Left lung (tissue), 10 donors: ENCODE results near the gene RNF5. TPM values are rescaled to one million over a fixed set of nuclear protein-coding genes. Genes with fewer than 3 reads are reported as not detected.

Experiments used
- ATAC-seq: fragments of 200-7000 bp; cut with Tn5 transposase; one replicate; pipeline ENCODE4 v1.9.1; 2020; ENCODE audit warnings: moderate library complexity
- DNase-seq, 4 donors: peaks; one replicate each; pipeline ENCODE4 v3.0.0-alpha.2; 2013 to 2020
- H3K27ac ChIP-seq, 2 donors: fragments of 200-600 bp; sonication (generic) in 1 of 2; one replicate each; pipeline versions ENCODE4 v1.5.0 to v1.8.0; 2020 to 2021
- H3K27me3 ChIP-seq, 2 donors: fragments of 200-600 bp; sonication (generic) in 1 of 2; one replicate each; pipeline versions ENCODE4 v1.5.0 to v1.8.0; 2020 to 2021
- H3K36me3 ChIP-seq, 2 donors: fragments of 200-600 bp; sonication (generic) in 1 of 2; one replicate each; pipeline versions ENCODE4 v1.5.0 to v1.8.0; 2020 to 2021
- H3K4me1 ChIP-seq, 2 donors: fragments of 200-600 bp; one replicate each; pipeline ENCODE4 v1.8.0; 2021
- H3K4me3 ChIP-seq, 2 donors: fragments of 200-600 bp; sonication (generic) in 1 of 2; one replicate each; pipeline versions ENCODE4 v1.5.0 to v1.8.0; 2020 to 2021; ENCODE audit warnings: mild to moderate bottlenecking in 1 of 2
- H3K9me3 ChIP-seq, 2 donors: fragments of 200-600 bp; sonication (generic) in 1 of 2; one replicate each; pipeline versions ENCODE4 v1.5.0 to v1.8.0; 2020 to 2021
- intact Hi-C, 2 donors: fragments of 100-400 bp; cut with DNase I; formaldehyde crosslinking; loops; one replicate each; pipeline versions ENCODE4 v1.11.2 to v1.14.2; 2022
- polyA plus RNA-seq, 6 donors: library from polyadenylated mRNA; unstranded; fragments of 120-200 nt; gene quantifications; one replicate each; pipeline ENCODE4 v1.2.1, GENCODE V29; 2013; ENCODE audit not compliant: insufficient read length in 6 of 6
- total RNA-seq, 2 donors: library from RNA; stranded (reverse); fragmentation: NEBNext Ultra II Directional; extraction: Animal tissue kit (Norgen Biotek cat#: 25700); gene quantifications; one replicate each; pipeline ENCODE4 v1.2.1, GENCODE V29; 2021
- TF ChIP-seq, protein P1 (sequence below), 2 donors: fragments of 200-600 bp; sonication (generic) in 1 of 2; IDR thresholded peaks; one replicate each; pipeline versions ENCODE4 v1.5.0 to v1.8.0; 2021; ENCODE audit warnings: antibody characterized with exemption in 2 of 2
- donor health status: DM: no; HTN: yes; CAD: no.
- donor health status: DM: no; HTN: no; CAD: no.

RNF5 gene
- total and polyA plus RNA-seq, 8 donors, result 43.9 to 81.5 (median 68.2) TPM

DNA sequence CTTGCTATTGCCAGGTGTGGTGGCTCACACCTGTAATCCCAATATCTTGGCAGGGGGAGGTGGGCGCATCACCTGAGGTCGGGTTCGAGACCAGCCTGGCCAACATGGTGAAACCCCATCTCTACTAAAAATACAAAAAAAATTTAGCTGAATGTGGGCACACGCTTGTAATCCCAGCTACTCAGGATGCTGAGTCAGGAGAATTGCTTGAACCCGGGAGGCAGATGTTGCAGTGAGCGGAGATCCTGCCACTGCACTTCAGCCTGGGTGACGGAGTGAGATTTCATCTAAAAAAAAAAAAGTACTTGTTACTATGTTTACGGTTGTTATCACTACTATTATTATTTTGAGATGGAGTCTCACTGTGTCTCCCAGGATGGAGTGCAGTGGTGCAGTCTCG, 21.3 kb upstream of the RNF5 start:
- peaks cover 0 to 14% of the 10 kb centered on the region in 2 donors for H3K36me3 ChIP-seq
- TF ChIP-seq, protein P1, sequence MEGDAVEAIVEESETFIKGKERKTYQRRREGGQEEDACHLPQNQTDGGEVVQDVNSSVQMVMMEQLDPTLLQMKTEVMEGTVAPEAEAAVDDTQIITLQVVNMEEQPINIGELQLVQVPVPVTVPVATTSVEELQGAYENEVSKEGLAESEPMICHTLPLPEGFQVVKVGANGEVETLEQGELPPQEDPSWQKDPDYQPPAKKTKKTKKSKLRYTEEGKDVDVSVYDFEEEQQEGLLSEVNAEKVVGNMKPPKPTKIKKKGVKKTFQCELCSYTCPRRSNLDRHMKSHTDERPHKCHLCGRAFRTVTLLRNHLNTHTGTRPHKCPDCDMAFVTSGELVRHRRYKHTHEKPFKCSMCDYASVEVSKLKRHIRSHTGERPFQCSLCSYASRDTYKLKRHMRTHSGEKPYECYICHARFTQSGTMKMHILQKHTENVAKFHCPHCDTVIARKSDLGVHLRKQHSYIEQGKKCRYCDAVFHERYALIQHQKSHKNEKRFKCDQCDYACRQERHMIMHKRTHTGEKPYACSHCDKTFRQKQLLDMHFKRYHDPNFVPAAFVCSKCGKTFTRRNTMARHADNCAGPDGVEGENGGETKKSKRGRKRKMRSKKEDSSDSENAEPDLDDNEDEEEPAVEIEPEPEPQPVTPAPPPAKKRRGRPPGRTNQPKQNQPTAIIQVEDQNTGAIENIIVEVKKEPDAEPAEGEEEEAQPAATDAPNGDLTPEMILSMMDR (IDR thresholded peaks at IDR 0.05), result no peak
- peaks cover 15 to 34% of the 10 kb centered on the region in 2 donors for H3K4me1 ChIP-seq
- no peak overlapping the region for H3K4me3 ChIP-seq
- no peak overlapping the region for H3K27ac ChIP-seq
- intact Hi-C loops, result no loop called here
- no peak for DNase-seq
- ATAC-seq, result no peak
- H3K9me3 ChIP-seq, result no peaks in the 10 kb centered on the region
- peaks cover 7 to 54% of the 10 kb centered on the region in 2 donors for H3K27me3 ChIP-seq

DNA sequence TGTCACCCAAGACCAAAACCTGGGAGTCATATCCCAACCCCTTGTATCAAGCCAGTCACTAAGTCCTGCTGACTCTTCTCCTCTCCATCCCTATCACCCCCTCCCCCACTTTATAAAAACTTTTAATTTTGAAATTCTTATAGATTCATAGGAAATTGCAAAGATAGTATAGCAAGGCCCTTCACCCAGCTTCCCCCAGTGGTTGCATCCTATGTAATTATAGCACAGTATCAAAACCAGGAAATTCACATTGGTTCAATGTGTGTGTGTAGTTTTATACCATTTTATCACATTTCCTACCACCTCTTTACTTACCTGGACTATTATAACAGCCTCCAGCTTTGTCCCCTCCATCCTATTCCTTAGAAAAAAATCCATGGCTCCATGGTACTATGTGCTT, 20.2 kb upstream of the RNF5 start:
- ATAC-seq, result no peak
- peaks cover 0 to 14% of the 10 kb centered on the region in 2 donors for H3K36me3 ChIP-seq
- no peak overlapping the region for H3K27ac ChIP-seq
- H3K4me1 ChIP-seq, result peaks cover 10 to 23% of the 10 kb centered on the region in 2 donors
- intact Hi-C loops, result no loop called here
- DNase-seq, result no peak
- H3K27me3 ChIP-seq, result peaks cover 3 to 43% of the 10 kb centered on the region in 2 donors
- no peak overlapping the region for H3K4me3 ChIP-seq
- H3K9me3 ChIP-seq, result no peaks in the 10 kb centered on the region
- TF ChIP-seq, protein P1 (IDR thresholded peaks at IDR 0.05), result no peak

DNA sequence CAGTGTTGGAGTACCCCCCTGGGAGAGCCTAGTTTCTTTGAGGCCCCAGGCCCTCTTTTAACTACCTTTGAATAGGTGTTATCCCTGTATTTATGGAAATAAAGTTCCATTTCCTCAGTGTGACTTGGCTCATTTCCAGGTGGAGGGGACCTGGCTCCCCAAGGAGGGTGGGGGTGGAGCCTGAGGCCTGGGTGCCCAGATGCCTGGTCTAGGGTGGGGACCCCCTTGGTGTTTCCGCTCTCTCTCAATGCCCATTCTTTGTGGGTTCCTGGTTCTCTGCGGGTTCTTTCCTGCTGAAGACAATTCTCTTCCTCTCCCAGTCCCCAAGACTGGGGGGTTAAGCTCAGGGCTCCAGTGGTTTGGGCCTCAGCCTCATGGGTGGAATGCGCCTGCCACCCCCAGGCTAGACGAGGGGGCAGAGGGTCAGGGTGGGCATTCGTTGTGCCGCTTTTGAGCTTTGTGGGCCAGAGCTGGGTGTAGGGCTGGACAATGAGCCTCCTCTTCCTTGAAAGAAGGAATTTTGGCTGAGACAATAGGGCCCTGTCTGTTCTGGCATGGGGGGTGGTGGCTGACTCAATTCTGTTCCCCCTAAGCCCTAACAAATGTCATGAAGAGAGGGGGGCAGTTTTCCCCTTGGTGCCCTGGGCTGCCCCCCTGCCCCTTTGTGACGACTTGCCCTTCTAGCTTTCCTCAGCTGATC, 14.5 kb upstream of the RNF5 start:
- DNase-seq (peak in 1 of 4 donors; percentile 29), ATAC-seq (no peak)
- Histone ChIP-seq H3K9me3 (no peaks in the 10 kb centered on the region), H3K4me1 (no peaks in the 10 kb centered on the region), H3K27me3 (peaks cover 0 to 9% of the 10 kb centered on the region in 2 donors), H3K36me3 (peaks cover 0 to 26% of the 10 kb centered on the region in 2 donors), H3K4me3 (no peak overlapping the region), H3K27ac (peak overlapping the region; percentile 51 to 57)
- TF ChIP-seq, protein P1 (IDR thresholded peaks at IDR 0.05), result no peak
- intact Hi-C loops, result no loop called here

DNA sequence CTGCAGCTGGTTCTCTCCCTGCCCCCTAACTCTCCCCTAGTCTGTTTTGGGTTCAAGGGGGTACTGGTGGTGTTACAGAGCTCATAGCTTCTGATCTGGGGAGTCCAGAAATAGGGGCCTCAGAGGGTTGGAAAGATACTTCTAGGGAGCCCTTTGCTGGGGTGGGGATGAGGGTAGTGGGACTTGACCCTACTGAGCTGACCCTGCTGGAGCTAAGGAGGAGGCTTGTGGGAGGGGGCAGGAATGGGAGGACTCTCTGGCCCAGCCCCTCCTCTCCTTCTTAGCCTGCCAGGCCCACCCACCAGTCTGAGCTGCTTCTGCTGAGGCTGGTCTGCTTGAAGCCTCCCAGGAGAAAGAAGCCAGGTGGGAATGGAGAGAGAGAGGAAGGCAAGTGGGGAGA, 13.9 kb upstream of the RNF5 start, which contains the start of gene EGFL8:
Gene EGFL8 (plus strand): TSS at position 301 of the 400 bp plus-strand sequence. CDS start 1,571 bp downstream, outside the sequence.
- H3K36me3 ChIP-seq, result peaks cover 0 to 31% of the 10 kb centered on the region in 2 donors
- no peak for ATAC-seq
- TF ChIP-seq, protein P1 (IDR thresholded peaks at IDR 0.05), result no peak
- no peaks in the 10 kb centered on the region for H3K4me1 ChIP-seq
- peak within 1 kb of the TSS; percentile 51 to 57 for H3K27ac ChIP-seq
- peaks cover 0 to 9% of the 10 kb centered on the region in 2 donors for H3K27me3 ChIP-seq
- H3K9me3 ChIP-seq, result no peaks in the 10 kb centered on the region
- no peak for DNase-seq
- H3K4me3 ChIP-seq, result no peak within 1 kb of the TSS
- intact Hi-C loops, result no loop called here

DNA sequence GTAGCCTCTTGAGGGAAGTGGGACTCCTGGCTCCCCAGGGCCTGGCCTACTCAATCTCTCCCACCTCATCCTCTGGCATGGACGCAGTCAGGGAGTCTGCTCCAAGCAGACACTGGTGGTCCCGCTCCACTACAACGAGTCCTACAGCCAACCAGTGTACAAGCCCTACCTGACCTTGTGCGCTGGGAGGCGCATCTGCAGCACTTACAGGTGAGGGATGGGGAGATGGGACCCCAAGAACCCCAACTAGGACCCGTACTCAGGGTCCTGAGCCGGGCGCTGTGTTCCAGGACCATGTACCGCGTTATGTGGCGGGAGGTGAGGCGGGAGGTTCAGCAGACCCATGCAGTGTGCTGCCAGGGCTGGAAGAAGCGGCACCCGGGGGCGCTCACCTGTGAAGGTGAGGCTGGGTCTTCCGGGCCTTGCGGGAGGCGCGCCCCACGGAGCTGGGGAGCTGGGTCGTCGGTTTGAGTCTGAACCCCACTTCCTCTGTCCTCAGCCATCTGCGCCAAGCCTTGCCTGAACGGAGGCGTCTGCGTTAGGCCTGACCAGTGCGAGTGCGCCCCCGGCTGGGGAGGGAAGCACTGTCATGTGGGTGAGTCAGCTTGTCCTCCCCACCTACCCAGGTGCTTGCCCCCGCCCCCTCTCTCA, 11.7 kb upstream of the RNF5 start:
- TF ChIP-seq, protein P1 (IDR thresholded peaks at IDR 0.05), result no peak
- peaks cover 0 to 9% of the 10 kb centered on the region in 2 donors for H3K27me3 ChIP-seq
- peaks cover 0 to 53% of the 10 kb centered on the region in 2 donors for H3K36me3 ChIP-seq
- H3K27ac ChIP-seq, result no peak overlapping the region
- ATAC-seq (no peak), DNase-seq (peak in 1 of 4 donors; percentile 59)
- H3K9me3 ChIP-seq, result no peaks in the 10 kb centered on the region
- no peaks in the 10 kb centered on the region for H3K4me1 ChIP-seq
- intact Hi-C loops, result no loop called here
- H3K4me3 ChIP-seq, result no peak overlapping the region
